ENCODE data around the gene TMEM41B.
"Not testable (repeated sequence)": the region's sequence is repeated elsewhere in the genome, so short reads cannot be mapped to it uniquely, and the experiment has no call there.

TMEM41B gene

GRCh38 chr11:9314291-9315077, at the start of gene TMEM41B:
TMEM41B (minus strand) TSS chr11:9314593; CDS start chr11:9314441, 152 bp downstream.
- peak; percentile 99 for DNase-seq
- TF ChIP-seq POLR2A (IDR thresholded peaks at IDR 0.05; ENCODE audit: low read length) (peak; percentile 80), GATA1 (IDR thresholded peaks at IDR 0.05; ENCODE audit: low read depth, low read length) (no peak)

DNA sequence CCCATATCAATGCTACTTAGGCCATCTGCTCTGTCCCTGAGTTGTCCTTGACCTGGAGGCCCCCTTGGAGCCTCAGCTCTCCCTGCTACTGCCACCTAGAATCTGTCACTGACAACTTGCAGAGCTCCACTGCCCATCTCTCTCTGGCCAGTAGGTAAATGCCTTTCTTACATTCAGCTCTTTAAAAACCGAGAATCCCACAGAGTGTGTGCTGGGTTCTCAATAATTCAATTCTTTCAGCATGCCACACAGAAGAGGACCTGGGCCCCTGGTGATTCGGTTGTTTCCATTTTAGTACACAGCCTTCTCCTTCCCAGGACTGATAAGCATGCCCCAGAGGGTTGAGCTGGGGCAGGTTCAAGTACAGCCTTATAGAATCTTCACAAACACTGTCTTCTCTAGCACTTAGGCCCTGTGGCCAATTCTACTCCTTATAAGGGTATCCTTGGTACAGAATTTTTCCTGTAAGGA, 48.0 kb upstream of the TMEM41B start:
- TF ChIP-seq POLR2A (IDR thresholded peaks at IDR 0.05; ENCODE audit: low read length) (no peak), GATA1 (IDR thresholded peaks at IDR 0.05; ENCODE audit: low read depth, low read length) (no peak)
- DNase-seq, result peak; percentile 58 to 65

- not testable (repeated sequence) for DNase-seq
These were observed 46.6 kb upstream of the TMEM41B start for GRCh38 chr11:9360862-9361622.

- no peak for DNase-seq
- TF ChIP-seq POLR2A (IDR thresholded peaks at IDR 0.05; ENCODE audit: low read length) (no peak), GATA1 (IDR thresholded peaks at IDR 0.05; ENCODE audit: low read depth, low read length) (no peak)
These were observed 42.6 kb upstream of the TMEM41B start for GRCh38 chr11:9357041-9357440.

DNA sequence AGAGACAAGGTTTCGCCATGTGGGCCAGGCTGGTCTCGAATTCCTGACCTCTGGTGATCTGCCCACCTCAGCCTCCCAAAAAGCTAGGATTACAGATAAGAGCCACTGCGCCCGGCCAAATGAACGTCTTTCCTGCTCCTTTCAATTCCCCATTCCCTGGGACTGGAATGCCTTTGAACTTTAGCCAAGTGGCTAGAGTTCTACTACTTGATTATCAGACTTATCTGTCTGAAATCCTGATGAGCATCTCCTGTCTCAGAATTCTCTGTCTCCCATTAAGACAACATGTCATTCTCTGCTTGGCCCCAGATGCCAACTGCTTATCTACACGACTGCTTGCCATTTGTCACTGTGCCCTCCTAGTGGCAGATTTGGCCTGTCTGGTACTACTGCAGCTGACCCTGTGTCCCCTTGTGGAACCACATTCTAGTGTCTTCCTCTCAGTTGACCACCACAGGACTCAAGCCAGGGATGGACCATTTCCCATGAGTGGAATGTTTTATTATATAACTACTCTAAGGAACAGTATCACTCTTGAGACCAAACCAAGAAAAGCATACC, 37.0 kb upstream of the TMEM41B start:
- no peak for DNase-seq
- TF ChIP-seq POLR2A (IDR thresholded peaks at IDR 0.05; ENCODE audit: low read length) (no peak), GATA1 (IDR thresholded peaks at IDR 0.05; ENCODE audit: low read depth, low read length) (no peak)

- not testable (repeated sequence) for DNase-seq
These were observed 33.4 kb upstream of the TMEM41B start for GRCh38 chr11:9347779-9348178.

- peak; percentile 13 to 34 for DNase-seq
- TF ChIP-seq GATA1 (IDR thresholded peaks at IDR 0.05; ENCODE audit: low read depth, low read length) (no peak), POLR2A (IDR thresholded peaks at IDR 0.05; ENCODE audit: low read length) (no peak)
These were observed 32.7 kb upstream of the TMEM41B start for GRCh38 chr11:9347100-9347499.

DNA sequence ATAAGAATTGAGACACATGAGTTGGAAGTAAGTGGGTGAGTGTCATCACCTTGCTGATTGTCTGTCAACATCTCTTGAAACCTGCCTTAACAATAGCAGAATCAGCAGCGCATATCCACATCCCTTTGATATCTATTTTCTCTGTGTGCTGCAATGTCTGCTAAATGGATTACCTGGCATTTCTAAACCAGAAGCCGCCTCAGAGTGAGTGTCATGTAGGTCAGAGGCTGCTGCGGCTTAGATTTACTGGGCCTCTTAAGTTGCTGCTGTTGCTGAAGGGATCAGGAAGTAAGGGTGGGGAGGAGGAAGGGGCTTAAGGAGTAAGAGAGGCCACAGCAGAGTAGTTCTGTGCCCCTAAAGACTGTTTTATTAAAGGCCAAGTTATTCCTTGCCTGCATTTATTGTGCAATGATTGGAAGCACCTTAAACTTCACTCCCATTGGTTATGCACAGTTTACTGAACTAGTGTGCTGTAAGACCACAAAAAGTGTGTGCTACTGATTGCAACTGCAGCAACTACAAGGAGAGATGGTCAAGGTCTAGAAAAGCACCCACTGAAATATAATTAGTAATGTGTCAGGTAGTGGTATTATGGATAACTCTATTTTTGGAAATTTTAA, 29.8 kb upstream of the TMEM41B start:
- TF ChIP-seq GATA1 (IDR thresholded peaks at IDR 0.05; ENCODE audit: low read depth, low read length) (no peak), POLR2A (IDR thresholded peaks at IDR 0.05; ENCODE audit: low read length) (no peak)
- DNase-seq, result no peak

- TF ChIP-seq GATA1 (IDR thresholded peaks at IDR 0.05; ENCODE audit: low read depth, low read length) (no peak), POLR2A (IDR thresholded peaks at IDR 0.05; ENCODE audit: low read length) (no peak)
- no peak for DNase-seq
These were observed 27.3 kb upstream of the TMEM41B start for GRCh38 chr11:9341638-9342178.

- DNase-seq, result no peak
These were observed 18.3 kb upstream of the TMEM41B start for GRCh38 chr11:9332655-9333054.

GRCh38 chr11:9330387-9331384, 16.3 kb upstream of the TMEM41B start:
- no peak for DNase-seq
- TF ChIP-seq GATA1 (IDR thresholded peaks at IDR 0.05; ENCODE audit: low read depth, low read length), result no peak
- TF ChIP-seq POLR2A (IDR thresholded peaks at IDR 0.05; ENCODE audit: low read length), result no peak

More at GRCh38 chr11:9332655-9333054, 18.3 kb upstream of the TMEM41B start:
- TF ChIP-seq GATA1 (IDR thresholded peaks at IDR 0.05; ENCODE audit: low read depth, low read length) (no peak), POLR2A (IDR thresholded peaks at IDR 0.05; ENCODE audit: low read length) (no peak)

- no peak for TF ChIP-seq GATA1 (IDR thresholded peaks at IDR 0.05; ENCODE audit: low read depth, low read length)
- TF ChIP-seq POLR2A (IDR thresholded peaks at IDR 0.05; ENCODE audit: low read length), result no peak
- no peak for DNase-seq
These were observed 5.7 kb upstream of the TMEM41B start for GRCh38 chr11:9320047-9320446.

DNA sequence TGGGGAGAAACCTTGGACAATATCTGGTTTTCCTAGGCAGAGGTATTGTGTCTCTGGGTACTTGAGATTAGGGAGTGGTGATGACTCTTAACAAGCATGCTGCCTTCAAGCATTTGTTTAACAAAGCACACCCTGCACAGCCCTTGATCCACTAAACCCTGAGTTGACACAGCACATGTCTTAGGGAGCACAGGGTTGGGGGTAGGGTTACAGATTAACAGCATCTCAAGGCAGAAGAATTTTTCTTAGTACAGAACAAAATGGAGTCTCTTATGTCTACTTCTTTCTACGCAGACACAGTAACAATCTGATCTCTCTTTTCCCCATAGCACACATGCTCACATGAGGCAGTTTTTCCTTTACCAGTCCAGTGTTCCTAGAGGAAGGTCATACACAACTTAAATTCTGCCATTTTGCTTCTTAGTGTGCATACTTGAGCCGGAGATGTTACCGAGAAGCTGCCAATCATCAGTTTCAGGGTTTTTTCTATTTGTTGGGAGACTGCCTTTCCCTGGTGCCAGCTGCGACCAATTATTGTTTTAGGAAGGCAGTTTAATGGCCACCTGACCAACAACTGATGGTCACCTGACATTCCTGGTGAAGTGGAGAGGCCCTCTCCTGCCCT, 5.1 kb upstream of the TMEM41B start:
- peak in 1 of 2 experiments; percentile 50 for DNase-seq

DNA sequence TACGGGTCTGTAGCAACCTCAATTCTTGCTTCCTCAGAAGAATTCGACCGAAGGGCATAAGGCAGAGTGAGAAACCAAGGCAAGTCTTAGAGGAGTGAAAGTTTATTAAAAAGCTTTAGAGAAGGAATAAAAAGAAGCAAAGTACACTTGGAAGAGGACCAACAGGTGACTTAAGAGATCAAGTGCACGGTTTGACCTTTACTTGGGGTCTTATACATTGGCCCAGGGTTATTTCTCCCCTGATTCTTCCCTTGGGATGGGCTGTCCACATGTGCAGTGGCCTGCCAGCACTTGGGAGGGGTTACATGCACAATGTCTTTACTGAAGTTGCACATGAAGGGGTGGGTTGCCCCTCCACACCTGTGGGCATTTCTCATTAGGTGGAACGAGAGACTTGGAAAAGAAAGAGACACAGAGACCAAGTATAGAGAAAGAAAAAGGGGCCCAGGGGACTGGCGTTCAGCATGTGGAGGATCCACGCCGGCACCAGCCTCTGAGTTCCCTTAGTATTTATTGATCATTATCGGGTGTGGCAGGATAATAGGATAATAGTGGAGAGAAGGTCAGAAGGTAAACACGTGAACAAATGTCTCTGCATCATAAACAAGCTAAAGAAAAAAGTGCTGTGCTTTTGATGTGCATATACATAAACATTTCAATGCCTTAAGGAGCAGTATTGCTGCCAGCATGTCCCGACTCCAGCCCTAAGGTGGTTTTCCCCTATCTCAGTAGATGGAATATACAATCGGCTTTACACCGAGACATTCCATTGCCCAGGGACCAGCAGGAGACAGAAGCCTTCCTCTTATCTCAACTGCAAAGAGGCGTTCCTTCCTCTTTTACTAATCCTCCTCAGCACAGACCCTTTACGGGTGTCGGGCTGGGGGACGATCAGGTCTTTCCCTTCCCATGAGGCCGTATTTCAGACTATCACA, 4.3 kb upstream of the TMEM41B start:
- DNase-seq, result not testable (repeated sequence)

Data from erythroblast (primary cell).